SH-SY5Y (cell line): ENCODE results near the gene VSTM2B.

Experiments
- GATA2 ChIP-seq: IDR thresholded peaks from 2 replicates; pipeline ENCODE4 v1.6.1; 2011; ENCODE audit warnings: mild to moderate bottlenecking, low read depth, low read length
- GATA3 ChIP-seq: IDR thresholded peaks from 2 replicates; pipeline ENCODE4 v1.6.1; 2011; ENCODE audit warnings: low read depth, mild to moderate bottlenecking, low read length, moderate library complexity

- TF ChIP-seq GATA2 (no peak), GATA3 (no peak)
Observed at GRCh38 chr19:29523568-29523967, 2.2 kb upstream of the VSTM2B start.
